ENCODE results near the gene CENPB.

- TF ChIP-seq CTCF (IDR thresholded peaks at IDR 0.05) (no peak), POLR2A (IDR thresholded peaks at IDR 0.05) (no peak)
These were observed 22.6 kb downstream of the CENPB start for GRCh38 chr20:3763671-3764601.

Data from testis (tissue), 2 donors.